ENCODE measurements around the gene GNAL. TPM values are rescaled to one million over a fixed set of nuclear protein-coding genes. Genes with fewer than 3 reads are reported as not detected.

GNAL gene
- total and polyA plus RNA-seq, 8 donors = under 0.01 to 6.7 (median 1.8) TPM

DNA sequence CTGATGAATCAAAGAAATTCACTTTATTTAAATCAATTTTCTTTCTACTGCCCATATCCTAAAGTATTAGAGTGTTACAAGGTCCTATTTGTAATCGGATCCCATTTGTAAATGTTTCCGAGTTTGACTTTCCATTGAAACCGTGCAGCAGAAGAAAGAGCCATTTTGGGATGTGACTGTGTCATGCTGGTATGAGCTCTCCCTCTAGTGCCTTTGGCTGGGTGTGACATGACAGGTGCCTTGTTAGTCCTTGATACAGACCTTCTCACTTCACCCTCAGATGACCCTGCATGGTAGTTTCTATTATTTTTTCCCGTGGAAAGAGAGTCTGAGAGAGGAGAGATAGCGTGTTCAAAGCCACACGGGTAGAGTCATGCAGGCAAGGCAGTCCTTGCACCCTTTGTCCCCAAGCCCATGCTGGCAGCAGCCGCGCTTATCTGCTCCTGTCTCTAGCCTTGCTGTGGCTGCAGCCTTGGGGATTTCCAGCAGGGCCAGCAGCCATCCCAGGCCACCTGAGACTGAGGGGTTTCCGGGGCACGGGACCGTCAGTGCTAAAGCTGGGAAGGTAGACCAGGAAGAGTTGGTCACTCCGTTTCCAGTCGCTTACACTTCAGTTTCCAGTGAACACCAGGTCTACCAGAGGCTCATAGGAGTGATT, 183.5 kb downstream of the GNAL start:
- intact Hi-C loops (cut with DNase I; ENCODE audit: low total_unique reads) = loop anchor here (10.0 kb wide), 1 partner anchor 138 kb away; no protein-coding TSS in a partner anchor
- Histone ChIP-seq H3K27ac (peak overlapping the region in 1 of 5 donors; percentile 8), H3K9me3 (no peaks in the 10 kb centered on the region), H3K27me3 (no peaks in the 10 kb centered on the region), H3K36me3 (peaks cover 4 to 25% (median 17%) of the 10 kb centered on the region in 4 donors), H3K4me3 (no peak overlapping the region), H3K4me1 (peaks cover 0 to 6% (median 2%) of the 10 kb centered on the region in 4 donors)
- TF ChIP-seq POLR2A (IDR thresholded peaks at IDR 0.05) (no peak), POLR2AphosphoS5 (IDR thresholded peaks at IDR 0.05) (peak in 1 of 3 donors; percentile 42), CTCF (IDR thresholded peaks at IDR 0.05) (peak in 4 of 7 experiments; percentile 20 to 51 (median 34))
- DNase-seq = peak; percentile 47 to 56
- 33 to 56% (median 47%) methylated on average over 13 of the region's 13 CpGs for WGBS, 5 donors

- no peak overlapping the region for H3K4me3 ChIP-seq
- H3K27me3 ChIP-seq = no peaks in the 10 kb centered on the region
- peaks cover 0 to 6% (median 2%) of the 10 kb centered on the region in 4 donors for H3K4me1 ChIP-seq
- TF ChIP-seq POLR2A (IDR thresholded peaks at IDR 0.05) (no peak), CTCF (IDR thresholded peaks at IDR 0.05) (no peak), EP300 (IDR thresholded peaks at IDR 0.05) (no peak), POLR2AphosphoS5 (IDR thresholded peaks at IDR 0.05) (no peak)
- intact Hi-C loops (cut with DNase I; ENCODE audit: low total_unique reads) = loop anchor here (10.0 kb wide), 1 partner anchor 139 kb away; no protein-coding TSS in a partner anchor
- peaks cover 4 to 27% (median 20%) of the 10 kb centered on the region in 4 donors for H3K36me3 ChIP-seq
- no peak for DNase-seq
- no peak overlapping the region for H3K27ac ChIP-seq
- no peaks in the 10 kb centered on the region for H3K9me3 ChIP-seq
- WGBS, 5 donors = 78 to 84% (median 80%) methylated on average over 14 to 15 of the region's 15 CpGs
Observed at GRCh38 chr18:11873670-11874340, 184.7 kb downstream of the GNAL start.

DNA sequence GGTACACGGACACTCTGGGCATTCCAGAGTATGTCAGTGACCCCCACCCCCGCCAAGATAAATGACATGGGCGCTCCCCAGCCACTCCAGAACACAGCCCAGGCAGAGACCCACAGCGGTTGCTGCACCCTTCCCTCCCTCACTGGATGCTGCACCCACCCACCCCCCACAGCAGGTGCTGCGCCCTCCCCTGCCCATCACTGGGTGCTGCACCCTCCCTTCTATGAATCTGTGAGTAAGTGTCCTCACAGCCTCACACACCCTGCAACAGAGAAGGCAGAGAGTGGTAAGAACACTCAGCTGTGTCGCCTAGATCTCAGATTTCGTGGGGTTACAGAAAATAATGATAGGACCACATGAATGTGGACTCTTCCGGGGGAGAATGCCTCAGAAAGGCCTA, 185.6 kb downstream of the GNAL start:
- Histone ChIP-seq H3K27ac (no peak overlapping the region), H3K36me3 (peaks cover 4 to 27% (median 20%) of the 10 kb centered on the region in 4 donors), H3K4me1 (peaks cover 0 to 6% (median 2%) of the 10 kb centered on the region in 4 donors), H3K27me3 (no peaks in the 10 kb centered on the region), H3K9me3 (no peaks in the 10 kb centered on the region), H3K4me3 (no peak overlapping the region)
- DNase-seq = no peak
- intact Hi-C loops (cut with DNase I; ENCODE audit: low total_unique reads) = loop anchor here (10.0 kb wide), 1 partner anchor 140 kb away; no protein-coding TSS in a partner anchor
- 75 to 87% (median 77%) methylated on average over 7 to 8 of the region's 8 CpGs for WGBS, 5 donors
- TF ChIP-seq CTCF (IDR thresholded peaks at IDR 0.05) (no peak), EP300 (IDR thresholded peaks at IDR 0.05) (no peak), POLR2A (IDR thresholded peaks at IDR 0.05) (no peak), POLR2AphosphoS5 (IDR thresholded peaks at IDR 0.05) (no peak)

GRCh38 chr18:11877497-11878135, 188.6 kb downstream of the GNAL start:
- Histone ChIP-seq H3K27me3 (no peaks in the 10 kb centered on the region), H3K9me3 (no peaks in the 10 kb centered on the region), H3K27ac (no peak overlapping the region), H3K4me3 (no peak overlapping the region), H3K36me3 (peaks cover 4 to 53% (median 39%) of the 10 kb centered on the region in 4 donors), H3K4me1 (peaks cover 0 to 4% (median 1%) of the 10 kb centered on the region in 4 donors)
- TF ChIP-seq POLR2A (IDR thresholded peaks at IDR 0.05) (no peak), POLR2AphosphoS5 (IDR thresholded peaks at IDR 0.05) (no peak), CTCF (IDR thresholded peaks at IDR 0.05) (no peak), EP300 (IDR thresholded peaks at IDR 0.05) (no peak)
- WGBS, 5 donors = 89 to 94% (median 93%) methylated on average over 10 of the region's 10 CpGs
- intact Hi-C loops (cut with DNase I; ENCODE audit: low total_unique reads) = loop anchor here (10.0 kb wide), 1 partner anchor 143 kb away; no protein-coding TSS in a partner anchor
- DNase-seq = no peak
